Liver (tissue), 9 donors: ENCODE results near the gene AKAP7. TPM values are rescaled to one million over a fixed set of nuclear protein-coding genes. Genes with fewer than 3 reads are reported as not detected.

Experiments
- DNase-seq: peaks from one replicate; pipeline ENCODE4 v3.0.0-alpha.2; 2017; ENCODE audit warnings: low spot score
- H3K27ac ChIP-seq, 2 donors: one replicate each; pipeline ENCODE4 v1.7.0; 2013; ENCODE audit warnings: inconsistent platforms in 2 of 2, low read length in 2 of 2, control low read depth in 1 of 2, low read depth in 1 of 2, mild to moderate bottlenecking in 1 of 2
- H3K27me3 ChIP-seq, 4 donors: one replicate each; pipeline versions ENCODE4 v1.6.1 to v1.7.0; 2013; ENCODE audit warnings: low read length in 3 of 4, inconsistent platforms in 1 of 4, mild to moderate bottlenecking in 1 of 4, moderate library complexity in 1 of 4; ENCODE audit not compliant: control insufficient read depth in 4 of 4, insufficient read depth in 4 of 4
- H3K36me3 ChIP-seq, 4 donors: one replicate each; pipeline versions ENCODE4 v1.6.1 to v1.7.0; 2013; ENCODE audit warnings: low read length in 3 of 4, mild to moderate bottlenecking in 3 of 4, low read depth in 1 of 4, moderate library complexity in 1 of 4; ENCODE audit not compliant: control insufficient read depth in 4 of 4, insufficient read depth in 3 of 4
- H3K4me1 ChIP-seq, 4 donors: one replicate each; pipeline versions ENCODE4 v1.6.1 to v1.7.0; 2013; ENCODE audit warnings: low read length in 3 of 4, mild to moderate bottlenecking in 3 of 4, moderate library complexity in 1 of 4; ENCODE audit not compliant: control insufficient read depth in 4 of 4, insufficient read depth in 4 of 4
- H3K4me3 ChIP-seq, 3 donors: one replicate each; pipeline versions ENCODE4 v1.6.1 to v1.7.0; 2013; ENCODE audit warnings: low read length in 3 of 3, control low read depth in 1 of 3, low read depth in 1 of 3, mild to moderate bottlenecking in 1 of 3
- H3K9ac ChIP-seq, 2 donors: one replicate each; pipeline ENCODE4 v1.7.0; 2013; ENCODE audit warnings: low read length in 2 of 2, mild to moderate bottlenecking in 2 of 2, moderate library complexity in 2 of 2, control low read depth in 1 of 2, low read depth in 1 of 2
- H3K9me3 ChIP-seq, 4 donors: one replicate each; pipeline versions ENCODE4 v1.6.1 to v1.7.0; 2013; ENCODE audit warnings: low read length in 3 of 4; ENCODE audit not compliant: control insufficient read depth in 4 of 4
- EGR1 ChIP-seq, 2 donors: IDR thresholded peaks; 2 replicates each; pipeline ENCODE4 v1.6.1; 2016 to 2018; ENCODE audit warnings: antibody characterized with exemption in 2 of 2, low read depth in 2 of 2
- FOXA1 ChIP-seq: IDR thresholded peaks from 2 replicates; pipeline ENCODE4 v1.6.1; 2016; ENCODE audit warnings: antibody characterized with exemption
- FOXA2 ChIP-seq: IDR thresholded peaks from 2 replicates; pipeline ENCODE4 v1.6.1; 2016; ENCODE audit warnings: antibody characterized with exemption
- GABPA ChIP-seq, 2 donors: IDR thresholded peaks in 1 of 2; conservative IDR thresholded peaks in 1 of 2; 2 replicates each; pipeline ENCODE4 v1.6.1; 2016; ENCODE audit warnings: antibody characterized with exemption in 2 of 2, mild to moderate bottlenecking in 1 of 2, moderate library complexity in 1 of 2
- HNF4A ChIP-seq, 2 donors: conservative IDR thresholded peaks; 2 replicates each; pipeline ENCODE4 v1.6.1; 2016; ENCODE audit warnings: antibody characterized with exemption in 2 of 2, mild to moderate bottlenecking in 2 of 2
- HNF4G ChIP-seq: IDR thresholded peaks from 2 replicates; pipeline ENCODE4 v1.6.1; 2016; ENCODE audit warnings: antibody characterized with exemption
- JUND ChIP-seq, 2 donors: IDR thresholded peaks; 2 replicates each; pipeline ENCODE4 v1.6.1; 2016; ENCODE audit warnings: antibody characterized with exemption in 2 of 2
- NR2F2 ChIP-seq: IDR thresholded peaks from 2 replicates; pipeline ENCODE4 v1.6.1; 2016; ENCODE audit warnings: antibody characterized with exemption
- RAD21 ChIP-seq, 2 donors: IDR thresholded peaks; 2 replicates each; pipeline ENCODE4 v1.6.1; 2016; ENCODE audit warnings: antibody characterized with exemption in 2 of 2, mild to moderate bottlenecking in 2 of 2
- RXRA ChIP-seq, 2 donors: IDR thresholded peaks; 2 replicates each; pipeline ENCODE4 v1.6.1; 2017 to 2018; ENCODE audit warnings: antibody characterized with exemption in 2 of 2, mild to moderate bottlenecking in 1 of 2
- SP1 ChIP-seq: IDR thresholded peaks from 2 replicates; pipeline ENCODE4 v1.6.1; 2018; ENCODE audit warnings: antibody characterized with exemption, mild to moderate bottlenecking
- TAF1 ChIP-seq: conservative IDR thresholded peaks from 2 replicates; pipeline ENCODE4 v1.6.1; 2016; ENCODE audit warnings: antibody characterized with exemption, mild to moderate bottlenecking
- YY1 ChIP-seq: IDR thresholded peaks from 2 replicates; pipeline ENCODE4 v1.6.1; 2016; ENCODE audit warnings: antibody characterized with exemption, mild to moderate bottlenecking
- WGBS: extraction: QIAGEN DNeasy Blood & Tissue Kit; methylation state at CpG from one replicate; pipeline ENCODE4 v1.1.7; 2013; 5-methylcytosine and 5-hydroxymethylcytosine counted together
- polyA plus RNA-seq, 2 donors: library from polyadenylated mRNA; stranded (reverse) in 1 of 2; unstranded in 1 of 2; fragments of 200-250 nt in 1 of 2; fragments of >200 nt in 1 of 2; fragmentation: Nextera tagmentation in 1 of 2; extraction: Ambion mirVana in 1 of 2; gene quantifications; one replicate each; pipeline versions ENCODE4 v1.2.1 to v1.2.3, GENCODE V29; 2013 to 2015
- total RNA-seq, 2 donors: library from RNA; depleted of rRNA; stranded (reverse); fragments of >200 nt; gene quantifications; one replicate each; pipeline ENCODE4 v1.2.3, GENCODE V29; 2014
- TF ChIP-seq, protein P1 (sequence below): IDR thresholded peaks from 2 replicates; pipeline ENCODE4 v1.6.1; 2016; ENCODE audit warnings: antibody characterized with exemption
- TF ChIP-seq, protein P2 (sequence below): fragments of 150-350 bp; IDR thresholded peaks from 2 replicates; pipeline ENCODE4 v1.5.1; 2017; ENCODE audit warnings: improper control_type of control experiment, low read depth, low read length; ENCODE audit not compliant: missing input control
- TF ChIP-seq, protein P3 (sequence below): IDR thresholded peaks from 2 replicates; pipeline ENCODE4 v1.6.1; 2016; ENCODE audit warnings: antibody characterized with exemption, mild to moderate bottlenecking
- TF ChIP-seq, protein P4 (sequence below): IDR thresholded peaks from 2 replicates; pipeline ENCODE4 v1.6.1; 2016; ENCODE audit warnings: antibody characterized with exemption
- TF ChIP-seq, protein P5 (sequence below): IDR thresholded peaks from 2 replicates; pipeline ENCODE4 v1.6.1; 2016; ENCODE audit warnings: antibody characterized with exemption
- donor health status: healthy.
- donor health status: healthy.
- donor health status: healthy.
- donor health status: healthy.
- donor health status: healthy.

AKAP7 gene
- total and polyA plus RNA-seq, 4 donors: 7.9 to 25.4 (median 17.7) TPM

DNA sequence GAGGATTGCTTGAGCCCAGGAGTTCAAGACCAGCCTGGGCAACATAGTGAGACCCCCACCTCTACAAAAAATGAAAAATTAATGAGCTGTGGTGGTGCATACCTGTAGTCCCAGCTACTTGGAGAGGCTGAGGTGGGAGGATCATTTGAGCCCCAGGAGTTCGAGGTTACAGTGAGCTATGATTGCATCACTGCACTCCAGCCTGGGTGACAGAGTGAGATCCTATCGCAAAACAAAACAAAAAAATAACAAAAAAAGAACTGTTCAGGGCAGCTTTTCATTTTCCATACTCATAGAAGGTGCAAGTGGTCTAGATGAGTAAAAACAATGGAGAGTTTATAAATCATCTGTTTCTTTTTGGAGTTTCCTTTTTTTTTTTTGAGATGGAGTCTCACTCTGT, 21.1 kb downstream of the AKAP7 start:
- no peak overlapping the region for H3K9ac ChIP-seq
- H3K27ac ChIP-seq: no peak overlapping the region
- WGBS: 96% methylated on average over 2 of the region's 2 CpGs
- H3K9me3 ChIP-seq: no peaks in the 10 kb centered on the region
- no peak for TF ChIP-seq NR2F2
- TF ChIP-seq, protein P1, sequence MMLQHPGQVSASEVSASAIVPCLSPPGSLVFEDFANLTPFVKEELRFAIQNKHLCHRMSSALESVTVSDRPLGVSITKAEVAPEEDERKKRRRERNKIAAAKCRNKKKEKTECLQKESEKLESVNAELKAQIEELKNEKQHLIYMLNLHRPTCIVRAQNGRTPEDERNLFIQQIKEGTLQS: no peak
- no peak for TF ChIP-seq SP1
- no peak for TF ChIP-seq TAF1
- no peak for TF ChIP-seq JUND (IDR thresholded peaks at IDR 0.05)
- TF ChIP-seq, protein P2, sequence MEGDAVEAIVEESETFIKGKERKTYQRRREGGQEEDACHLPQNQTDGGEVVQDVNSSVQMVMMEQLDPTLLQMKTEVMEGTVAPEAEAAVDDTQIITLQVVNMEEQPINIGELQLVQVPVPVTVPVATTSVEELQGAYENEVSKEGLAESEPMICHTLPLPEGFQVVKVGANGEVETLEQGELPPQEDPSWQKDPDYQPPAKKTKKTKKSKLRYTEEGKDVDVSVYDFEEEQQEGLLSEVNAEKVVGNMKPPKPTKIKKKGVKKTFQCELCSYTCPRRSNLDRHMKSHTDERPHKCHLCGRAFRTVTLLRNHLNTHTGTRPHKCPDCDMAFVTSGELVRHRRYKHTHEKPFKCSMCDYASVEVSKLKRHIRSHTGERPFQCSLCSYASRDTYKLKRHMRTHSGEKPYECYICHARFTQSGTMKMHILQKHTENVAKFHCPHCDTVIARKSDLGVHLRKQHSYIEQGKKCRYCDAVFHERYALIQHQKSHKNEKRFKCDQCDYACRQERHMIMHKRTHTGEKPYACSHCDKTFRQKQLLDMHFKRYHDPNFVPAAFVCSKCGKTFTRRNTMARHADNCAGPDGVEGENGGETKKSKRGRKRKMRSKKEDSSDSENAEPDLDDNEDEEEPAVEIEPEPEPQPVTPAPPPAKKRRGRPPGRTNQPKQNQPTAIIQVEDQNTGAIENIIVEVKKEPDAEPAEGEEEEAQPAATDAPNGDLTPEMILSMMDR: no peak
- TF ChIP-seq, protein P3, sequence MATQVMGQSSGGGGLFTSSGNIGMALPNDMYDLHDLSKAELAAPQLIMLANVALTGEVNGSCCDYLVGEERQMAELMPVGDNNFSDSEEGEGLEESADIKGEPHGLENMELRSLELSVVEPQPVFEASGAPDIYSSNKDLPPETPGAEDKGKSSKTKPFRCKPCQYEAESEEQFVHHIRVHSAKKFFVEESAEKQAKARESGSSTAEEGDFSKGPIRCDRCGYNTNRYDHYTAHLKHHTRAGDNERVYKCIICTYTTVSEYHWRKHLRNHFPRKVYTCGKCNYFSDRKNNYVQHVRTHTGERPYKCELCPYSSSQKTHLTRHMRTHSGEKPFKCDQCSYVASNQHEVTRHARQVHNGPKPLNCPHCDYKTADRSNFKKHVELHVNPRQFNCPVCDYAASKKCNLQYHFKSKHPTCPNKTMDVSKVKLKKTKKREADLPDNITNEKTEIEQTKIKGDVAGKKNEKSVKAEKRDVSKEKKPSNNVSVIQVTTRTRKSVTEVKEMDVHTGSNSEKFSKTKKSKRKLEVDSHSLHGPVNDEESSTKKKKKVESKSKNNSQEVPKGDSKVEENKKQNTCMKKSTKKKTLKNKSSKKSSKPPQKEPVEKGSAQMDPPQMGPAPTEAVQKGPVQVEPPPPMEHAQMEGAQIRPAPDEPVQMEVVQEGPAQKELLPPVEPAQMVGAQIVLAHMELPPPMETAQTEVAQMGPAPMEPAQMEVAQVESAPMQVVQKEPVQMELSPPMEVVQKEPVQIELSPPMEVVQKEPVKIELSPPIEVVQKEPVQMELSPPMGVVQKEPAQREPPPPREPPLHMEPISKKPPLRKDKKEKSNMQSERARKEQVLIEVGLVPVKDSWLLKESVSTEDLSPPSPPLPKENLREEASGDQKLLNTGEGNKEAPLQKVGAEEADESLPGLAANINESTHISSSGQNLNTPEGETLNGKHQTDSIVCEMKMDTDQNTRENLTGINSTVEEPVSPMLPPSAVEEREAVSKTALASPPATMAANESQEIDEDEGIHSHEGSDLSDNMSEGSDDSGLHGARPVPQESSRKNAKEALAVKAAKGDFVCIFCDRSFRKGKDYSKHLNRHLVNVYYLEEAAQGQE: no peak
- TF ChIP-seq, protein P4, sequence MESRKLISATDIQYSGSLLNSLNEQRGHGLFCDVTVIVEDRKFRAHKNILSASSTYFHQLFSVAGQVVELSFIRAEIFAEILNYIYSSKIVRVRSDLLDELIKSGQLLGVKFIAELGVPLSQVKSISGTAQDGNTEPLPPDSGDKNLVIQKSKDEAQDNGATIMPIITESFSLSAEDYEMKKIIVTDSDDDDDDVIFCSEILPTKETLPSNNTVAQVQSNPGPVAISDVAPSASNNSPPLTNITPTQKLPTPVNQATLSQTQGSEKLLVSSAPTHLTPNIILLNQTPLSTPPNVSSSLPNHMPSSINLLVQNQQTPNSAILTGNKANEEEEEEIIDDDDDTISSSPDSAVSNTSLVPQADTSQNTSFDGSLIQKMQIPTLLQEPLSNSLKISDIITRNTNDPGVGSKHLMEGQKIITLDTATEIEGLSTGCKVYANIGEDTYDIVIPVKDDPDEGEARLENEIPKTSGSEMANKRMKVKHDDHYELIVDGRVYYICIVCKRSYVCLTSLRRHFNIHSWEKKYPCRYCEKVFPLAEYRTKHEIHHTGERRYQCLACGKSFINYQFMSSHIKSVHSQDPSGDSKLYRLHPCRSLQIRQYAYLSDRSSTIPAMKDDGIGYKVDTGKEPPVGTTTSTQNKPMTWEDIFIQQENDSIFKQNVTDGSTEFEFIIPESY: no peak
- TF ChIP-seq RXRA (IDR thresholded peaks at IDR 0.05): no peak
- TF ChIP-seq EGR1 (IDR thresholded peaks at IDR 0.05; ENCODE audit: low read depth in 2 of 2): no peak
- no peak for TF ChIP-seq FOXA2
- no peak for TF ChIP-seq YY1
- no peak for TF ChIP-seq HNF4A (conservative IDR thresholded peaks at IDR 0.05)
- no peak for TF ChIP-seq RAD21 (IDR thresholded peaks at IDR 0.05)
- no peak for TF ChIP-seq HNF4G
- TF ChIP-seq, protein P5, sequence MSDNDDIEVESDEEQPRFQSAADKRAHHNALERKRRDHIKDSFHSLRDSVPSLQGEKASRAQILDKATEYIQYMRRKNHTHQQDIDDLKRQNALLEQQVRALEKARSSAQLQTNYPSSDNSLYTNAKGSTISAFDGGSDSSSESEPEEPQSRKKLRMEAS: no peak
- TF ChIP-seq GABPA (IDR thresholded peaks at IDR 0.05 in 1 of 2, conservative IDR thresholded peaks at IDR 0.05 in 1 of 2): no peak
- TF ChIP-seq FOXA1: no peak
- no peaks in the 10 kb centered on the region for H3K36me3 ChIP-seq
- no peaks in the 10 kb centered on the region for H3K27me3 ChIP-seq
- no peak overlapping the region for H3K4me3 ChIP-seq
- H3K4me1 ChIP-seq: peaks cover 0 to 3% (median 0%) of the 10 kb centered on the region in 4 donors
- DNase-seq: no peak
